HUES6 (cell line): ENCODE data around the gene BICDL1.
"Not testable (repeated sequence)": the region's sequence is repeated elsewhere in the genome, so short reads cannot be mapped to it uniquely, and the experiment has no call there.

ENCODE experiments used
- H3K27ac ChIP-seq: 2 replicates; pipeline ENCODE4 v1.7.0; 2013; ENCODE audit warnings: low read depth, mild to moderate bottlenecking, low read length, inconsistent platforms
- H3K27me3 ChIP-seq: 2 replicates; pipeline ENCODE4 v1.6.1; 2013; ENCODE audit warnings: low read length; ENCODE audit not compliant: control insufficient read depth, insufficient read depth
- H3K36me3 ChIP-seq: 2 replicates; pipeline ENCODE4 v1.6.1; 2013; ENCODE audit warnings: low read length; ENCODE audit not compliant: control insufficient read depth, insufficient read depth
- H3K4me1 ChIP-seq: 2 replicates; pipeline ENCODE4 v1.6.1; 2013; ENCODE audit warnings: low read length; ENCODE audit not compliant: control insufficient read depth, insufficient read depth
- H3K4me3 ChIP-seq: 2 replicates; pipeline ENCODE4 v1.5.1; 2013; ENCODE audit warnings: low read depth, low read length
- H3K9ac ChIP-seq: one replicate; pipeline ENCODE4 v1.6.1; 2013; ENCODE audit warnings: mild to moderate bottlenecking, low read length
- H3K9me3 ChIP-seq: 2 replicates; pipeline ENCODE4 v1.6.1; 2013; ENCODE audit warnings: low read depth, low read length; ENCODE audit not compliant: control insufficient read depth, insufficient read depth

The BICDL1 gene

DNA sequence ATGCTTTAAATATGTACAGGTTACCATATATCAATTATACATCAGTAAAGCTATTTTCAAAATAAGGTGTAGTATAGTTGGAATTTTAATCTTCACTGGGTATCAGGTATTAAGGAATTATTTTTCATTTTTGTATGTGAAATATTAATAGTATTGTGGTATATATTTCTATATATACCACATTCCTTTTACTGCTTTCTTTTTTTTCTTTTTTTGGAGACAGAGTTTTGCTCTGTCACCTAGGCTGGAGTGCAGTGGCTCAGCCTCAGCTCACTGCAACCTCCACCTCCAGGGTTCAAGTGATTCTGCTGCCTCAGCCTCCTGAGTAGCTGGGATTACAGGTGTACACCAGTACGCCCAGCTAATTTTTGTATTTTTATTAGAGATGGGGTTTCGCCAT lies 36.6 kb downstream of the BICDL1 start:
- no peaks in the 10 kb centered on the region for H3K9me3 ChIP-seq
- no peaks in the 10 kb centered on the region for H3K36me3 ChIP-seq
- no peaks in the 10 kb centered on the region for H3K4me1 ChIP-seq
- no peak overlapping the region for H3K4me3 ChIP-seq
- H3K9ac ChIP-seq, result no peak overlapping the region
- H3K27ac ChIP-seq, result no peak overlapping the region
- no peaks in the 10 kb centered on the region for H3K27me3 ChIP-seq

GRCh38 chr12:120032242-120032641 lies 43.2 kb downstream of the BICDL1 start:
- Histone ChIP-seq H3K36me3 (no peaks in the 10 kb centered on the region), H3K4me1 (no peaks in the 10 kb centered on the region), H3K27ac (no peak overlapping the region), H3K4me3 (no peak overlapping the region), H3K9me3 (no peaks in the 10 kb centered on the region), H3K27me3 (no peaks in the 10 kb centered on the region), H3K9ac (no peak overlapping the region)

DNA sequence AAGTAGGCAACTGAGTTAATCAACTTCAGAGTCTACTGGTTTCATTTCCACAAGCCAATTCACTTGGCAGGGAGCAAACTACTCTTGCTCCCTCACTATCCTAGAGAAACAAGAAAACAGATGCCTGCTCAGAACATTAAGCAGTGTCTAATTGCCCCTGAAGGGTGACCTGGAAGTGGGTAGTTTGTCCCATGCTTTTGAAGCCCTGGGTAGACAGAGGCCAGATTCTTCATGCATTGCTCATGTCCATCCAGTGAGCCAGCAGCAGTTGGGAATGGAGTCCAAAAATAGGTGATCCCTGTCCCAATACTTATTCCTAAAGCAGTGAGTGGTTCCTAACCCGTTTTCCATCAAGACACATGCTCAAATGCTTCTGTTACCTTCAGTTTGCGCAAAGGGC lies 48.8 kb downstream of the BICDL1 start:
- H3K4me1 ChIP-seq, result peaks cover 6% of the 10 kb centered on the region

DNA sequence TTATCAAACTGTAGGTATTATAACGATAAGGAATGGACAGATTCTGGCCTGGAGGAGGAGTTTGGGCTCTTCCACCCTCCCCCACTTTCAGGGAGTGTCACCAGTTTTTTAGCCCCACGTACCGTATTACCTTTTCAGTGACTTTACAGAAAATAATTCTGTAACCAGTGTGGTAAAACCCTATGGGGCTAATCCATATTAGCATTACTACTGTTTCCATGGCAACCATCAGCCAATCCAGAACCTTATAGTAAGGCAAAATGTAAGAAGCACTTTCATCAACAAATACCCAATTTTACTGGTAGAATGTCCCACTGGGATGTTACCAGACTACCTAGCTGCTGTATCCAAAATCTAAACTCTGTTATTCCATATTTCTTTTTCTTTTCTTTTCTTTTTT lies 50.7 kb downstream of the BICDL1 start:
- no peaks in the 10 kb centered on the region for H3K9me3 ChIP-seq
- no peak overlapping the region for H3K27ac ChIP-seq
- H3K4me3 ChIP-seq, result no peak overlapping the region

More for the DNA sequence above, 48.8 kb downstream of the BICDL1 start:
- Histone ChIP-seq H3K27ac (no peak overlapping the region), H3K9me3 (no peaks in the 10 kb centered on the region), H3K27me3 (no peaks in the 10 kb centered on the region), H3K9ac (no peak overlapping the region), H3K36me3 (no peaks in the 10 kb centered on the region), H3K4me3 (no peak overlapping the region)

GRCh38 chr12:120041386-120042231 lies 52.6 kb downstream of the BICDL1 start:
- no peaks in the 10 kb centered on the region for H3K36me3 ChIP-seq
- H3K27ac ChIP-seq, result no peak overlapping the region
- peaks cover 6% of the 10 kb centered on the region for H3K4me1 ChIP-seq
- H3K9ac ChIP-seq, result no peak overlapping the region
- no peaks in the 10 kb centered on the region for H3K9me3 ChIP-seq
- no peaks in the 10 kb centered on the region for H3K27me3 ChIP-seq
- no peak overlapping the region for H3K4me3 ChIP-seq

More for the DNA sequence above, 50.7 kb downstream of the BICDL1 start:
- no peaks in the 10 kb centered on the region for H3K36me3 ChIP-seq
- peaks cover 6% of the 10 kb centered on the region for H3K4me1 ChIP-seq
- H3K9ac ChIP-seq, result no peak overlapping the region
- H3K27me3 ChIP-seq, result no peaks in the 10 kb centered on the region

DNA sequence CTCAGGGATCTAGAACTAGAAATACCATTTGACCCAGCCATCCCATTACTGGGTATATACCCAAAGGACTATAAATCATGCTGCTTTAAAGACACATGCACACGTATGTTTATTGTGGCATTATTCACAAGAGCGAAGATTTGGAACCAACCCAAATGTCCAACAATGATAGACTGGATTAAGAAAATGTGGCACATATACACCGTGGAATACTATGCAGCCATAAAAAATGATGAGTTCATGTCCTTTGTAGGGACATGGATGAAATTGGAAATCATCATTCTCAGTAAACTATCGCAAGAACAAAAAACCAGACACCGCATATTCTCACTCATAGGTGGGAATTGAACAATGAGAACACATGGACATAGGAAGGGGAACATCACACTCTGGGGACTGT lies 56.3 kb downstream of the BICDL1 start:
- not testable (repeated sequence) for H3K4me3 ChIP-seq, H3K4me1 ChIP-seq, H3K9ac ChIP-seq, H3K36me3 ChIP-seq, H3K27ac ChIP-seq, H3K9me3 ChIP-seq, H3K27me3 ChIP-seq

DNA sequence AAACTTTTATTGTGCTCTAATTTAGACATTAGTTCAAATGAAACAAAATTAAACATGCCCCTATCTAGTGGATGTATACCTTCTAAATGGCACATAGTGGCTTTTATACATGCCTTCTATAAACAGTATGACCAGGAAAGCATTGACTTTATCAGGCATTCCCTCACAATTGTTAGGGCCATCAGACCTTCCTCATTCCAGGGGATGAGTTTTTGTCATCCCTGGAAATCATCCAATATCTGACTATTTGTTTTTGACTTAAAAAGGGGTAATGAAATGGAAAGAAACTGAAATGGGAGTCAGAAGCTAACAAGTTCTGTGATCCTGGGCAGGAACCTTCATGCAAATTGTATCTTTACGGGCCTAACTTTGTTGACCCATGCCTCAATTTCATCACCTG lies 58.0 kb downstream of the BICDL1 start:
- H3K4me1 ChIP-seq, result no peaks in the 10 kb centered on the region
- H3K27ac ChIP-seq, result no peak overlapping the region
- H3K4me3 ChIP-seq, result no peak overlapping the region
- H3K36me3 ChIP-seq, result no peaks in the 10 kb centered on the region
- no peak overlapping the region for H3K9ac ChIP-seq
- H3K27me3 ChIP-seq, result no peaks in the 10 kb centered on the region
- no peaks in the 10 kb centered on the region for H3K9me3 ChIP-seq

GRCh38 chr12:120048263-120048662 lies 59.2 kb downstream of the BICDL1 start:
- Histone ChIP-seq H3K36me3 (no peaks in the 10 kb centered on the region), H3K4me1 (no peaks in the 10 kb centered on the region), H3K27ac (no peak overlapping the region), H3K4me3 (no peak overlapping the region), H3K9ac (no peak overlapping the region), H3K27me3 (no peaks in the 10 kb centered on the region), H3K9me3 (no peaks in the 10 kb centered on the region)

DNA sequence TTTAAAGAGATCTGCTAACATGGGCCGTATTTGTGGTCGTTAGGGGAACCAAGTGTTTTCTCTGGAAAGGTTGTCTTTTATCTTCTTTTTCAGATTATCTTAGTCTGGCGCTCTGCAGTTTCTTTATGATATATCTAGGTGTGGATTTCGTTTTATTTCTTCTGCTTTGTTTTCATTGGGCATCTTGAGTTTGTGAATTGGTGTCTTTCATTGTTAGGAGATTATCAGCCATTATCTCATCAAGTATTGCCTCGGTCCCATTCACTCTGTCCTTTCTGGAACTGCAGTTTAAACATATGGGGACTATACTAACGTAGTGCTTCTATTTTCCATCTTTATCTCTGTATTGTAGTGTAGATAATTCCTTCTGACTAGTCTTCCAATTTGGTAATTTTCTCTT lies 60.4 kb downstream of the BICDL1 start:
- Histone ChIP-seq H3K4me3 (no peak overlapping the region), H3K4me1 (no peaks in the 10 kb centered on the region), H3K36me3 (no peaks in the 10 kb centered on the region), H3K9ac (no peak overlapping the region), H3K27ac (no peak overlapping the region), H3K9me3 (no peaks in the 10 kb centered on the region), H3K27me3 (no peaks in the 10 kb centered on the region)

GRCh38 chr12:120051535-120051934 lies 62.5 kb downstream of the BICDL1 start:
- no peak overlapping the region for H3K4me3 ChIP-seq
- H3K4me1 ChIP-seq, result no peaks in the 10 kb centered on the region
- H3K27ac ChIP-seq, result no peak overlapping the region
- H3K36me3 ChIP-seq, result no peaks in the 10 kb centered on the region
- no peaks in the 10 kb centered on the region for H3K9me3 ChIP-seq
- H3K27me3 ChIP-seq, result no peaks in the 10 kb centered on the region
- no peak overlapping the region for H3K9ac ChIP-seq

- H3K27me3 ChIP-seq, result no peaks in the 10 kb centered on the region
- H3K36me3 ChIP-seq, result no peaks in the 10 kb centered on the region
- no peak overlapping the region for H3K4me3 ChIP-seq
- no peak overlapping the region for H3K27ac ChIP-seq
- no peaks in the 10 kb centered on the region for H3K9me3 ChIP-seq
- H3K9ac ChIP-seq, result no peak overlapping the region
- no peaks in the 10 kb centered on the region for H3K4me1 ChIP-seq
These were observed 65.3 kb downstream of the BICDL1 start for GRCh38 chr12:120054293-120054692.
